ENCODE data around the gene SLC22A17. TPM values are rescaled to one million over a fixed set of nuclear protein-coding genes. Genes with fewer than 3 reads are reported as not detected.

Gene SLC22A17
- total and polyA plus RNA-seq, 2 of the 13 experiments (the other 11 are each of a cell fraction or from before 2014, with no cell fraction given): 0.95 to 1.1 TPM

- TF ChIP-seq NFAT5 (CRISPR knock-in tag; IDR thresholded peaks at IDR 0.05) (no peak), ZFP91 (CRISPR knock-in tag; IDR thresholded peaks at IDR 0.05; ENCODE audit: borderline replicate concordance) (no peak; the same call in none of the 2 replicates), ZNF431 (CRISPR knock-in tag; IDR thresholded peaks at IDR 0.05; ENCODE audit: borderline replicate concordance, low read depth) (0 out of 2 replicates have a peak, but pooled peaks have one; percentile 48), MTA1 (CRISPR knock-in tag; IDR thresholded peaks at IDR 0.05; ENCODE audit: borderline replicate concordance) (no peak), CENPBD1 (CRISPR knock-in tag; IDR thresholded peaks at IDR 0.05; ENCODE audit: borderline replicate concordance, low read depth) (no peak; the same call in 1 of the 2 replicates)
- TF ChIP-seq, protein P1, sequence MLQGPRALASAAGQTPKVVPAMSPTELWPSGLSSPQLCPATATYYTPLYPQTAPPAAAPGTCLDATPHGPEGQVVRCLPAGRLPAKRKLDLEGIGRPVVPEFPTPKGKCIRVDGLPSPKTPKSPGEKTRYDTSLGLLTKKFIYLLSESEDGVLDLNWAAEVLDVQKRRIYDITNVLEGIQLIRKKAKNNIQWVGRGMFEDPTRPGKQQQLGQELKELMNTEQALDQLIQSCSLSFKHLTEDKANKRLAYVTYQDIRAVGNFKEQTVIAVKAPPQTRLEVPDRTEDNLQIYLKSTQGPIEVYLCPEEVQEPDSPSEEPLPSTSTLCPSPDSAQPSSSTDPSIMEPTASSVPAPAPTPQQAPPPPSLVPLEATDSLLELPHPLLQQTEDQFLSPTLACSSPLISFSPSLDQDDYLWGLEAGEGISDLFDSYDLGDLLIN (CRISPR knock-in tag; IDR thresholded peaks at IDR 0.05; ENCODE audit: borderline replicate concordance): peak; percentile 79; the same call in 1 of the 2 replicates
- TF ChIP-seq, protein P2, sequence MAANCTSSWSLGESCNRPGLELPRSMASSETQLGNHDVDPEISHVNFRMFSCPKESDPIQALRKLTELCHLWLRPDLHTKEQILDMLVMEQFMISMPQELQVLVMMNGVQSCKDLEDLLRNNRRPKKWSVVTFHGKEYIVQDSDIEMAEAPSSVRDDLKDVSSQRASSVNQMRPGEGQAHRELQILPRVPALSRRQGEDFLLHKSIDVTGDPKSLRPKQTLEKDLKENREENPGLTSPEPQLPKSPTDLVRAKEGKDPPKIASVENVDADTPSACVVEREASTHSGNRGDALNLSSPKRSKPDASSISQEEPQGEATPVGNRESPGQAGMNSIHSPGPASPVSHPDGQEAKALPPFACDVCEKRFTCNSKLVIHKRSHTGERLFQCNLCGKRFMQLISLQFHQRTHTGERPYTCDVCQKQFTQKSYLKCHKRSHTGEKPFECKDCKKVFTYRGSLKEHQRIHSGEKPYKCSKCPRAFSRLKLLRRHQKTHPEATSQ (CRISPR knock-in tag; IDR thresholded peaks at IDR 0.05; ENCODE audit: borderline replicate concordance): no peak; the same call in 1 of the 2 replicates
Measured at GRCh38 chr14:23379366-23380196, 26.9 kb upstream of the SLC22A17 start (continued).
